BE2C (cell line): Measurements from ENCODE around the gene DRGX.

Experiments
- DNase-seq: peaks from one replicate; pipeline ENCODE4 v3.0.0-alpha.2; 2020
- H3K27me3 ChIP-seq: fragments of 250-450 bp; sonication (Bioruptor Pico); 2 replicates; pipeline ENCODE4 v1.5.1; 2020; ENCODE audit warnings: mild to moderate bottlenecking
- H3K36me3 ChIP-seq: fragments of 250-450 bp; sonication (Bioruptor Pico); 2 replicates; pipeline ENCODE4 v1.5.1; 2020; ENCODE audit warnings: mild to moderate bottlenecking
- H3K4me1 ChIP-seq: fragments of 250-450 bp; sonication (Bioruptor Pico); 2 replicates; pipeline ENCODE4 v1.5.1; 2020
- H3K4me3 ChIP-seq: 2 replicates; pipeline ENCODE4 v1.5.1; 2011; ENCODE audit warnings: low read depth, low read length
- H3K9me3 ChIP-seq: fragments of 250-450 bp; sonication (Bioruptor Pico); 2 replicates; pipeline ENCODE4 v1.5.1; 2020
- CTCF ChIP-seq: IDR thresholded peaks from 2 replicates; pipeline ENCODE4 v1.5.1; 2012; ENCODE audit warnings: mild to moderate bottlenecking, low read depth, low read length

DRGX gene

GRCh38 chr10:49418053-49418326 lies 22.1 kb upstream of the DRGX start:
- Histone ChIP-seq H3K4me3 (no peak overlapping the region), H3K27me3 (no peaks in the 10 kb centered on the region), H3K4me1 (no peaks in the 10 kb centered on the region), H3K36me3 (no peaks in the 10 kb centered on the region), H3K9me3 (no peaks in the 10 kb centered on the region)
- no peak for TF ChIP-seq CTCF
- no peak for DNase-seq

DNA sequence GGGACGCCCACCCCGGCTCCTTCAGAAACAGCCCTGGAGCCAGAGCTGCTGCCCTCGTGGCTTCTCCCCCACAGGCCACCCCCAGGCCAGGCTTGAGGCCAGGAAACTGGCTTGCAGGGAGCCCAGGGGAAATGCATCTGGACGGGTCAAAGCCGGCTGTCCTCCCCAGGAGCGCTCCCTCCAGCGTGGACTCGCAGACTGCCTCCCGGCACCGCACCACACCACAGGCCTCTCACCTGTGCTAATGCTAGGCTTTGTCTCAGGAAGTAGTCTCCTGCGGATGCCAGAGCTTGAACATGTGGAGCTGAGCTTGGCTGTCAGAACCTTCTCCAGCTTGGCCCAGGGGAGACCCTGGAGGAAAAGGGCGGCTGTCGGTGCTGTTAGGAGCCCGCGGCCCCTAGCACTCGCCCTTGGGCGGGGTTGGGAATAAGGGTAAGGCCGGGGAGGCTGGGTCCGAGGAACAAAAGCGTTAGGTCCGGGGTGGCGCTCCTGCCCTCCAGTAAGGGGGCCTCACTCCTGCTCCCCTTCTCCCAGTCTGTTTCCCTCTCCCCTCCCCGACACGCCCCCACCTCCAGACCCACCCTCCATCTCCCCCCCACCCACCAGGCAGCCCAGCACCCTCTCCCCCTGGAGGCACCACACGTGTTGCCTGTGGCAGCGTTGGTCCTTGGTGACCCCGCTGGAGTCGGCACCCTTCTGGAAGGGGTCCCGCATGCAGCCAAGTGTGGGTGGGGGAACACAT lies 21.6 kb upstream of the DRGX start:
- DNase-seq: no peak
- H3K4me1 ChIP-seq: no peaks in the 10 kb centered on the region
- H3K9me3 ChIP-seq: no peaks in the 10 kb centered on the region
- no peaks in the 10 kb centered on the region for H3K36me3 ChIP-seq
- H3K4me3 ChIP-seq: no peak overlapping the region
- H3K27me3 ChIP-seq: no peaks in the 10 kb centered on the region
- TF ChIP-seq CTCF: no peak

DNA sequence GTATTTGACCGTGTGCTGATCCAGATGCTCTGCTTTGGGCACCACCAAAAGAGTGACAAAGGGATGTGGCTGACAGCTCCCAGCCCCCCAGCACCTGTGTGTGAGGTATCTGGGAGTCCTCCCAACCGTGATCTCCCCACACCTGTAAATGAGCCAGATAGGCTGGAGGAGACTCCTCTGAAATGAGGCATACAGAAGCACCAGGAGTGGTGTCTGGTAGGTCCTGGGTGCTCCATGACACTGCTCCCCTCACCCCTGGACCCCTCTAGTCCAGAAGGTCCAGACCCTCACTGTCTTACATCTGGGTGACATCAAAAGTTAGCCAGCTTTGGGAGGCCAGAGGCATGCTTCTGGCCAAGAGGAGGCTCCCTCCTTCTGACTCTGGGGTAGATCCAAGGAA lies 20.0 kb upstream of the DRGX start:
- no peaks in the 10 kb centered on the region for H3K9me3 ChIP-seq
- H3K4me3 ChIP-seq: no peak overlapping the region
- no peak for DNase-seq
- TF ChIP-seq CTCF: no peak
- H3K27me3 ChIP-seq: peaks cover under 1% of the 10 kb centered on the region; the same call in 1 of the 2 replicates
- no peaks in the 10 kb centered on the region for H3K36me3 ChIP-seq
- H3K4me1 ChIP-seq: no peaks in the 10 kb centered on the region

DNA sequence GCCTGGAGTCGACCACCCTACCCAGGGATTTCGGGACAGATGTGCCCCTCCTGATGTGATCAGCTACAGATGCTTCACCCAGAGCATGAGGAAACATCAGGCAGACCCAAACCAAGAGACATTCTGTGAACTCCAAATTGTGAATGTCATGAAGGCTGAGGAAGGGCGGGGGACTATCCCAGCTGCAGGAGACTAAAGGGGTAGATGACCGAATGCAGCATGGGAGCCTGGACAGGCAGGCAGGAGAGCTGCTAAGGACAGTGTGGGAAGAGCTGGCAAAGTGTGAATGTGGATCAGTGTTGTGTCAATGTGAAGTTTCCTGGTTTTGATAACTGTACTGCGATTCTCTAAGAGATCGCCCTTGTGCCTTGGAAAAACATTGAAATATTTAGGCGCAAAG lies 19.2 kb upstream of the DRGX start:
- no peaks in the 10 kb centered on the region for H3K36me3 ChIP-seq
- no peaks in the 10 kb centered on the region for H3K4me1 ChIP-seq
- no peak overlapping the region for H3K4me3 ChIP-seq
- H3K9me3 ChIP-seq: no peaks in the 10 kb centered on the region
- DNase-seq: no peak
- TF ChIP-seq CTCF: no peak
- peaks cover 2% of the 10 kb centered on the region; the same call in 1 of the 2 replicates for H3K27me3 ChIP-seq

- no peak for TF ChIP-seq CTCF
- Histone ChIP-seq H3K27me3 (peaks cover 5% of the 10 kb centered on the region; the same call in 1 of the 2 replicates), H3K9me3 (no peaks in the 10 kb centered on the region), H3K4me1 (no peaks in the 10 kb centered on the region), H3K36me3 (no peaks in the 10 kb centered on the region), H3K4me3 (no peak overlapping the region)
- DNase-seq: no peak
Measured at GRCh38 chr10:49414496-49414895, 18.6 kb upstream of the DRGX start.

DNA sequence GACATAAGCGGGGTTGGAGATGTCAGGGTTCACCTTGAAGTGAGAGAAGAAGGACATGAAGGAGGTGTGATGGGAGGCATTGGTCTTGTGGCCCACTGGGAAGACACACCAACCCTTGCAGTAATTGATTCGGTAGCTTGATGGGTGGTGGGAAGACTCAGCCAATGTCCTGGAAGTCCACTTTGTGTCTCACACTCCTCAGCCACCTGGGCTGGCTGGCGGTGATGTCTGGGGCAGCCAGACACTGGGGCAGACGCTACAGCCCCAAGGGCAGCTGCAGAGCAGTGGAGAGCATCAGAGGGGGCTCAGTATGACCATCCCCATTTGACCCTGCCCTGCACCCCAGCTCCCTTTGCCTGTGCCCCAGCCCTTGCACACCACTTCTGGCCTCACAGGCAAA lies 16.7 kb upstream of the DRGX start:
- TF ChIP-seq CTCF: no peak
- Histone ChIP-seq H3K4me3 (no peak overlapping the region), H3K27me3 (peaks cover 15% of the 10 kb centered on the region; the same call in 1 of the 2 replicates), H3K36me3 (no peaks in the 10 kb centered on the region), H3K9me3 (no peaks in the 10 kb centered on the region), H3K4me1 (no peaks in the 10 kb centered on the region)
- DNase-seq: no peak
